A549 treated with AZD2906 at 1 μM for 4 hours (cell line): ENCODE data around the gene CAMP. TPM values are rescaled to one million over a fixed set of nuclear protein-coding genes. Genes with fewer than 3 reads are reported as not detected.

Source experiments
- total RNA-seq: library from RNA; stranded (reverse); fragments of 200-300 nt; extraction: Qiagen RNA extraction; gene quantifications from 5 replicates; pipeline ENCODE4 v1.2.3, GENCODE V29; 2022

Gene CAMP
- 0.12 to 0.18 TPM in 2 of 5 replicates, not detected in the others for total RNA-seq

GRCh38 chr3:48222616-48223513, at the start of gene CAMP:
Gene CAMP (plus strand): TSS chr3:48223495. CDS start chr3:48223512, 17 bp downstream.

GRCh38 chr3:48188266-48189201, 34.8 kb upstream of the CAMP start, which contains the start of gene CDC25A:
Gene CDC25A (minus strand): TSS chr3:48188417. CDS start chr3:48187947, 470 bp downstream.

Other genes with a start within 250 kb of the CAMP start
- 94.3 to 104 TPM (median 102 TPM) in 5 replicates for gene MAP4, start 207.1 kb upstream of the CAMP start, total RNA-seq
- gene CDC25A, start 35.1 kb upstream of the CAMP start, total RNA-seq, result 8.4 to 9.3 TPM (median 8.9 TPM) in 5 replicates
- 2.0 to 2.8 TPM (median 2.4 TPM) in 5 replicates for gene ZNF589, start 17.6 kb downstream of the CAMP start, total RNA-seq
- gene NME6, start 77.9 kb downstream of the CAMP start, total RNA-seq, result 22.2 to 32.8 TPM (median 25.5 TPM) in 5 replicates
- gene SPINK8, start 110.2 kb downstream of the CAMP start, total RNA-seq, result not detected in 5 replicates
- not detected in 5 replicates for gene FBXW12, start 148.7 kb downstream of the CAMP start, total RNA-seq
- 12.2 to 18.1 TPM (median 14.4 TPM) in 5 replicates for gene PLXNB1, start 206.6 kb downstream of the CAMP start, total RNA-seq
- gene CCDC51, start 216.6 kb downstream of the CAMP start, total RNA-seq, result 26.3 to 28.2 TPM (median 27.5 TPM) in 5 replicates
- 257 to 329 TPM (median 291 TPM) in 5 replicates for gene TMA7, start 216.8 kb downstream of the CAMP start, total RNA-seq
- gene ATRIP, start 223.2 kb downstream of the CAMP start, total RNA-seq, result 8.4 to 10.0 TPM (median 9.0 TPM) in 5 replicates